GM10266 (cell line): ENCODE measurements around the gene VWA5B1.

Experiments used
- DNase-seq: peaks from one replicate; pipeline ENCODE4 v3.0.0; 2012; ENCODE audit errors: extremely low spot score
- CTCF ChIP-seq: IDR thresholded peaks from 2 replicates; pipeline ENCODE4 v1.5.1; 2012; ENCODE audit warnings: mild to moderate bottlenecking, low read depth; ENCODE audit not compliant: control insufficient read depth, insufficient read depth; ENCODE audit errors: missing control alignments

VWA5B1 gene

DNA sequence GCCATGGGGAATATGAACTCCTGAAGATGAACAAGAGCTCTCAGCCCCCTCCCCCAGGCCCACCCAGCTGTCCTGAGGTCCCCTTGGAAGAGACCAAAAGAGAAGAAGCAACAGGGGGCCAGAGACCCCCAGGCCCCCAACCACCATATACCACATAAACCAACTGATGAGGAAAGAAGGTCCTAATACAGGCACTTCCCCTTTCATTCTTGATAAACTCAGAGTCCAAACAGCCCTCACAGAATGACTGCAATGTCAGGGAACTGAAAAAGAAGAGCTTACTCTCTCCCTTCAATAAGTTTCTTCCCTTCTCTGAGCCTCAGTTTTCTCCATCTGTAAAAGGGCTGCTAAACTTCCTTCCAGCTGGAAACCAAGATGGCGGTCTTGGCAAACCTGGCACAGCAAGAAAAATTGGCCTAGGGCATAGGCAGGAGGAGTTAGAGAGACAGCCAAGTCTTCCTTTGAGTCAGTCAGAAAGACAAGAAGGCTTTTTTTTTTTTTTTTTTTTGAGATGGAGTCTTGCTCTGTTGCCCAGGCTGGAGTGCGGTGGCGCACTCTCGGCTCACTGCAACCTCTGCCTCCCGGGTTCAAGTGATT is 90.5 kb downstream of the VWA5B1 start:
- DNase-seq: no peak
- TF ChIP-seq CTCF: no peak

GRCh38 chr1:20381961-20382360 is 91.3 kb downstream of the VWA5B1 start:
- no peak for TF ChIP-seq CTCF
- no peak for DNase-seq

DNA sequence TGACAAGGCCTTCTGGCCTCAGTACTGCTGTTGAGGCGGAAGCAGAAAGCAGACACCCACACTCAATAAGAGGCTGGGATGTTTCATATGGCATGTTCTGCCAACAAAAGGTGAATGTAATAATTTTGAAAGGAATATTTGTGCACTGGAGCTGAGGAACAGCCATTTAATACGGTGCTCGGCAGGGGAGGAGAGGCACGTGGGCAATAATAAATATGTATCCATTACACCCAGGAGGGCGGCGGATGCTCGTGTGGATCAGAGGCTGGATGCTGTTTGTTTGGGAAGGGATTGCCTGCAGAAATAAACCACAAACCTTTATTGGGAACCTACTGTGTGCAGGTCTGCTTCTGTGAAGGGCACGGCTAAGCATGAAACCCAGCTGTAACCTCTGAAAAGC is 92.0 kb downstream of the VWA5B1 start:
- TF ChIP-seq CTCF: no peak
- no peak for DNase-seq

- TF ChIP-seq CTCF: no peak
- DNase-seq: no peak
Observed at GRCh38 chr1:20383631-20384030, 93.0 kb downstream of the VWA5B1 start.

DNA sequence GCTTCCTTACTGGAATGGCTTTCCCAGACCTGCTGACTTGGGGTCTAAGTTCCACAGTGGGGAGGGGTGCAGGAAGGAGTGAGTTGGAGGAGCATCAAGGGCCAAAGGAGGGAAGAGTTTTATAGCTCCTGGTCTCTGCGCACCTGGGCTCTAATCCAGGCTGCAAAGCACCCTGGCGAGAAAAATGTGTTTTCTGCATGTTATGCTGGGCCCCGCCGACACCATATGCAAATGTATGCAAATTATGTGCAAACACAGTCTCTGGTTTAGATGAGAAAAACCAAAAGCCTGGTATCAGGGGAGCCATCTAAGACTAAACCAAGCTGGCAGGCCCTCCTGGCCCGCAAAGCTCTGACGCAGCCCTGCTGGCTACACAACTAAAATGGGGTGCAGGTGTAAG is 95.0 kb downstream of the VWA5B1 start:
- DNase-seq: no peak
- no peak for TF ChIP-seq CTCF

DNA sequence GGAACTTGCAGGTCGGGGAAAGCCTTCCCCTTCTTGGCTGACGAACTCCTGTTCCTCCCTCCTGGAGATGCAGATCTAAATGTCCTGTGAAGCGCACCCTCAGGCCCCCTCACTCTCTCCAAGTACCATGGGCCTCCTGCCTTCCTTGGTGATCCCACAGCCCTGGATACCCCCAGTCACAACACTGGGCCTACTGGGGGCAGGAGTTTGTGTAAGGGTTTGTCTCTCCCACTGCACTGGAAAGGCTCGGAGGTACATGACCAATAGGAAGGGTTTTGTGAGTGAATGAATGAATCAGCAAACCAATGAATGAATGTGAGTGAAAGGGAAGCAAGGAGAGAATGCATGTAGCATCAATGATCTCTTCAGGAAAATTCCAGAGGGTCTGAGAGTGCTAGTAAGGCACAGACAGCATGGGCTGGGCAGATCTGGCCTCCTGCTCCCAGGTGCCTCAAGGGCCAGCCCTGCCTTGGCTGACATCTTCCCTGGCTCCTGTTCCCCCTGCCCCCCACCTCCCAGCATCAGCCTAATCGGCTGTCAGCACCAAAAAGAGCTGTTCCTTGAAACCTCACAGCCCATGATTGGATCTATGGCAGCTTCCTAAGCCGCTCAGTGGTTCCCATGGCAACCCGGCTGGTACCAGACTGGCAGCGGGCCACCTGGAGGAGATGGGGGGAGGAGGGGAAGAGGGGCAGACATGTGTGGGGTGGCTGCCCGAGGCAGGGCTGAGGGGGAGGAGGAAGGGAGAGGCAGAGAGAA is 95.8 kb downstream of the VWA5B1 start:
- DNase-seq: no peak
- no peak for TF ChIP-seq CTCF

DNA sequence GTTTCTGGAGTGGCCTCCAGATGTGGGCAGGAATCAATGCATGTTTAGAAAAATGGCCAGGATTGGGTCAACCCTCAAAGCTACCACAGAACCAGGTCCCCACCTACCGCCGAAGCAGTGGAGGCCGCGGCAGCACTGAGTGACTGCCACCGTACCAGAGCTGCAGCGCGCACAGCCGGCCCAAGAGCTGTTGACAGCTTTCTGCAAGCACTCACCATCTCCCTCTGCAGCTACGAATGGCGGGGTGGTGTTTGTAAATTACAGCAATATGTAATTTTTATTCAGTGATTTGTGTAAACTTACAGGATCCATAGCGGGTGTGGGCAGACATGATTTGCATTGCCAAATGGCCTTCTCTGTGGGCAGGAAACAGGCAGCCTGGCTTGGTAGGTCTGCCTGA is 98.9 kb downstream of the VWA5B1 start:
- TF ChIP-seq CTCF: no peak
- DNase-seq: no peak
